Jurkat, Clone E6-1 (cell line): ENCODE results near the gene RRH.
"Not testable (repeated sequence)": the region's sequence is repeated elsewhere in the genome, so short reads cannot be mapped to it uniquely, and the experiment has no call there.

Source experiments
- DNase-seq: peaks from one replicate; pipeline ENCODE4 v3.0.0-alpha.2; 2011; ENCODE audit warnings: low read depth, low spot score
- H3K4me3 ChIP-seq: 2 replicates; pipeline ENCODE4 v1.5.1; 2011; ENCODE audit warnings: mild to moderate bottlenecking, low read length, control low read depth, moderate library complexity

The RRH gene

GRCh38 chr4:109826719-109827118 lies 1.1 kb upstream of the RRH start:
- no peak for DNase-seq
- H3K4me3 ChIP-seq: no peak overlapping the region

- no peak overlapping the region for H3K4me3 ChIP-seq
- no peak for DNase-seq
Measured at GRCh38 chr4:109833756-109834155, 6.0 kb downstream of the RRH start.

DNA sequence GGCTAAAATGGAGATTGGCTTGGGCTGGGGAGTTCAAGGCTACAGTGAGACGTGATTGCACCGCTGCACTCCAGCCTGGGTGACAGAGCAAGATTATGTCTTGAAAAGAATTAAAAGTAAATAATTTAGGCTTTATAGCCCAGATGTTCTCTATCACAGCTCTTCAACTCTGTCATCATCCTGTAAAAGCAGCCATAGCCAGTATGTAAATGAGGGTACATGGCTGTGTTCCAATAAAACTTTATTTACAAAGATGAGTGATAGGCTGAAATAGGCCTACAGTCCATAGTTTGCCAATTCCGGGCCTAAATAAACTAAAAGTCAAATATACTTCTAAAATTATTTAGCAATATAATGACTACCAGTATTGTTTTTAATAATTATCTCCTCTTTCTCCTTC lies 9.2 kb downstream of the RRH start:
- DNase-seq: no peak
- H3K4me3 ChIP-seq: no peak overlapping the region

DNA sequence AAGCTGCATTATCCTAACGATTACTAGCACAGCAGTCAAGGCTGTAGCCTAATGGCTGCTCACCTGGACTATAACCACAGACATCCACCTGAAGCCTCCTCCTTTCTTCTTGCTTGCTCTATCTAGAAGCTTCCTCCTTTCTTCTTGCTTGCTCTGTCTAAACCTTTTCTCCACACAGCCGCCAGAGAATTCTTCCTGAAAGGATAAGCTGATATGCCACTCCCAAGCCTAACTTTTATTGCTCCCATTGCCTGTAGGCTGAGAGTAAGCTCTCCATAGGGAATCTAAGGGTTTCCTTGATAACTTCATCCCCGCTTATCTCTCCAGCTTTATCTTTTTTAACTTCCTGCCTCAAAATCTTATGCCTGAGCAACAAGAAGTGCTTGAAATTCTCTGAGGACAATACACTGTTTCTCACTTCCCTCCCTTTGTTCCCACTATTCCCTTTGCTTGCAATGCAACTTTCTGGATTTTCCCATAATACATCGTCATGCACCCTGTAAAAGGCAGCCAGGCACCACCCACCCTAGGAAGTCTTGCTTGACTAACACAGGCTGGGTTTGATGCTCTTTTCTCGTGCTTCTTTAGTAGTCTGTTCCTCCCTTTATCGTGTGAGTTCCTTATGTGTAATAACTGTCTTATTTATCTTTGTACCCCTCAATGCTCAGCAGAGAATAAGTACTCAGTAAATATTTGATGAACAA lies 18.8 kb downstream of the RRH start:
- no peak overlapping the region for H3K4me3 ChIP-seq
- no peak for DNase-seq

DNA sequence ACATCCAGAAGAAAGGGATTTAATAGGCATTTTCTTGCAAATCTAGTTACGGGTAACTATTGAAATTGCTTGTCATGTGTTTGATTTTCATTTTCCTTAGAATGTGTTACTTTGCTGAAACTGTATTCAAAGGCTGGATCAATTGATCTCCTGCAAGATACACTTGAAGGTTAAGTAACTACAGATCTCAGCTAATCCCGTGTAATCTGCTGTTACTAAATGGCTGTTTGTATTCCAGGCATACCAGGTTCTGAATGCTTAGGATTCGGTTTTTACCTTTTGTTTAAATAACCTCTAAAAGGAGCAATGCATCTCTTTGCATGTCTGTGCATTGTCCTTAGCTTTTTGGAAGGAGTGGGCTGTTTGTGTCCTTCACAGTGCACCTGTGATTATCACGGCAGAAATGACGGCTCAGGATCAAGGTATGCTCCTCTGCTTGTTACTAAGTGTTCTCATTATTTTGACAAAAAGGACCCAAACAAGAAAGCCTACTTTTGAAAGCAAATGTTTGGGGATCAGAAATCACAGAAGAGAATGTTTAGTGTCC lies 20.2 kb downstream of the RRH start, which contains the start of gene LRIT3:
Gene LRIT3, plus strand, starts transcription at position 212 of the 547 bp plus-strand sequence. Its CDS starts 95 bp downstream, at position 307.
- no peak for DNase-seq
- no peak within 1 kb of the TSS for H3K4me3 ChIP-seq

GRCh38 chr4:109848501-109848900 lies 20.7 kb downstream of the RRH start:
- DNase-seq: no peak

GRCh38 chr4:109850601-109851000 lies 22.8 kb downstream of the RRH start:
- H3K4me3 ChIP-seq: no peak overlapping the region
- no peak for DNase-seq

More at GRCh38 chr4:109848501-109848900, 20.7 kb downstream of the RRH start:
- H3K4me3 ChIP-seq: no peak overlapping the region

- DNase-seq, H3K4me3 ChIP-seq: not testable (repeated sequence)
Measured at GRCh38 chr4:109859426-109860300, 31.9 kb downstream of the RRH start.

- H3K4me3 ChIP-seq: no peak overlapping the region
- no peak for DNase-seq
Measured at GRCh38 chr4:109861271-109861670, 33.5 kb downstream of the RRH start.

GRCh38 chr4:109861916-109862511 lies 34.2 kb downstream of the RRH start:
- no peak overlapping the region for H3K4me3 ChIP-seq
- no peak for DNase-seq

DNA sequence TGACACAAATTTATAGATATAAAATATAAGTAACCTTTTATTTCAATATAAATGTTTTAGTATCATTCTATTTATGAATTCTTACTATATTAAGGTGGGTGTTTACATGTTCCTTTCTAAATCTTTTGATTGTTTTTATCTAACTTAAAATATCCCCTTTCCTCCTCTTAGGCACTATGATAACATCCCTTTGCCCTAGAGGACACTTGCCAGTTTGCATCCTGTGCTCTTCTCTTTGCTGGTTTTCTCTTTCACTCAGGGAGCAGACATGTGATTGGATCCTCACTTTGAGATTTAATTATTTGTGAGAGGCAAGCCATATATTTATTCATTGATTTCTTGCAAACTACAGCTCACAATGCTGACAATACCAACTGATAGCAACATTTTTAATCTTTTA lies 36.4 kb downstream of the RRH start:
- no peak overlapping the region for H3K4me3 ChIP-seq
- DNase-seq: no peak

GRCh38 chr4:109870061-109870460 lies 42.3 kb downstream of the RRH start:
- no peak overlapping the region for H3K4me3 ChIP-seq
- DNase-seq: no peak

GRCh38 chr4:109872065-109872464 lies 44.3 kb downstream of the RRH start:
- no peak for DNase-seq
- H3K4me3 ChIP-seq: no peak overlapping the region

DNA sequence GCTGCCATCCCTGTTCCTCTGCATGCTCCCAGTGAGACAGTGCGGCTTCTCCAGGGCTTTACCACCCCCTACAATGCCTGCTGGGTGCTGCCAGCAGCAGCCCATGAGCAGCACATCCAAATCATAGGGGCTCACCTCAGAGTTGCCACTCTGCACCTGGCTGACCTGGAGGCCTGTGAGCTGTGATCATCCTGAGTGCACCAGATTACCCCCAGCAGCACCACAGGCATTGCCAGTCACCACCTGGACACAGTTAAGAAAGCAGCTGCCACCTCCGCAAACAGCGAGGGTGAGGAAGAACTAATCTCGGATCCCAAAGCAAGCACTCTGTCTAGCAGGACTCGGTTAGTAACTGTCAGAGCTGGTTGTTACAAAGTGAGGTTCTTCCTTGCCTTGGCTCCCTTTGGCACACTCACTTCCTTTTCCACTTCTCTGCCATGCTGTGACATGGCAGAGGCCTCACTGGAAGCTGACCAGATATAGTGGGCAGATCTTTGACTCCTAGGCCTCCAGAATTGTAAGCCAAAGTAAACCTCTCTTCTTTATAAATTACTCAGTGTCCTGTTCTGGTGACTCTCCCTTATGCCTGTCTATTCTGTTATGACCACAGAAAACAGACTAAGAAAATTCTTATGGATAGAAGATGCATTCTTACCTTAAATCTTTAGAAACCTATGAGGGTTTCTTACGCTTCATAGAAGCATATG lies 45.3 kb downstream of the RRH start:
- no peak for DNase-seq
- H3K4me3 ChIP-seq: no peak overlapping the region

- no peak for DNase-seq
- no peak overlapping the region for H3K4me3 ChIP-seq
Measured at GRCh38 chr4:109873791-109874514, 46.2 kb downstream of the RRH start.

DNA sequence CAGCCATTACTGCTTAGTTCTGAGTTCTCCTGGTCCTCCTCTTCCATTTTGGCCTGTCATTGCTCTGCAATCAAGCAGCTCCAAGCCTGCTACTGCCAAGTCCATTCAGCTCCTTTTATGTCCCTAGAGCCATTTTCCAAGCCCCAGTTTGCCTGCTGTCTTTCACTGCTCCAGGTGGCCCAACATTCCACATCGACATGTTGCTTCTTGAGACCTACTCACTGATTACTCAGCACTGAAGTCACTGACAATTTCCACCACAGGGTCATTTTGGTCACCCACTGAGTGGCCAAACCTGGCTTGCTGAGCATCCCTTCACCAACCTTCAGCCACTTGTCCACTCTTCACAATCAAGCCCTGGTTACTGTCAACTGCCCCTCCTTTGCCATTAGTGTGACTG lies 47.3 kb downstream of the RRH start:
- no peak overlapping the region for H3K4me3 ChIP-seq

GRCh38 chr4:109875553-109875952 lies 47.8 kb downstream of the RRH start:
- DNase-seq, H3K4me3 ChIP-seq: not testable (repeated sequence)

More for the DNA sequence above, 47.3 kb downstream of the RRH start:
- no peak for DNase-seq

DNA sequence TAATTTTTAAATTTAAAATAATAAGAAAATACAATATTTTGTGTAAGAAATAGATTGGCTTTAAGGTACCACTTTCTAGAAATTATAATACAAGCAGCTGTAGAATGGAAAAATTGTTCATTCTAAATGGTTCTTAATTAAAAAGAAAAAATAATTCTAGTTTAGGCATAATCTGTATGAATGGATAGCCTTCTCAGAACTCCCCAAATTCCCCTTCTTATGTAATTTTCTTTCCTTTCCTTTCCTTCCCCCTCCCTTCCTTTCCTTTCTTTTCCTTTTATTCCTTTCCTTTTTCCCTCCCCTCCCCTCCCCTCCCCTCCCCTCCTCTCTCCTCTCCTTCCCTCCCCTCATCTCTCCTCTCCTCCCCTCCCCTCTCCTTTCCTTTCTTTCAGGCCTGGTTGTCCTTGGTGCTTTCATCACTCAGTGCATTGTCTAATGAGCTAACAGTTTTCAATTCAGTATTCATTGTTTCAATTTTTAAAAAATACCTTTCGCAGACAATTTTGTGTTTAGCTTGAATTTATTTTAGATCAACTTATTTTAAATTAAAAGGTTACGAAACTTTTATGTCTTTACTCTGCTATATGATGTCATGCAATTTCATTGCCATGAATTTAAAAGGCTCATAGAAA lies 49.0 kb downstream of the RRH start:
- H3K4me3 ChIP-seq: no peak overlapping the region
- DNase-seq: no peak
